Activated CD8-positive, alpha-beta T cell treated with anti-CD3 and anti-CD28 coated beads for 36 hours (primary cell): ENCODE data around the gene CLIC2. TPM values are rescaled to one million over a fixed set of nuclear protein-coding genes. Genes with fewer than 3 reads are reported as not detected.

Experiments
- ATAC-seq: fragments of 200-7000 bp; cut with Tn5 transposase; one replicate; pipeline ENCODE4 v1.10.0; 2021; ENCODE audit warnings: mild to moderate bottlenecking, moderate library complexity
- CTCF ChIA-PET: fragments of 350-600 bp; sonication (Branson Sonifier 250); formaldehyde crosslinking; loops from one replicate; lab custom pipeline; 2021; ENCODE audit warnings: antibody characterized with exemption; lab: Charles Lee
- POLR2A ChIA-PET: fragments of 350-600 bp; sonication (Branson Sonifier 250); formaldehyde crosslinking; loops from one replicate; lab custom pipeline; 2021; ENCODE audit warnings: antibody characterized with exemption; lab: Charles Lee
- DNase-seq: peaks from one replicate; pipeline ENCODE4 v3.0.0-alpha.2; 2020
- H3K27ac Mint-ChIP-seq: one replicate; pipeline ENCODE4 v1.8.0; 2021; ENCODE audit warnings: mild to moderate bottlenecking, mixed read lengths
- H3K27me3 Mint-ChIP-seq: one replicate; pipeline ENCODE4 v1.8.0; 2021; ENCODE audit warnings: mixed read lengths
- H3K36me3 Mint-ChIP-seq: one replicate; pipeline ENCODE4 v1.8.0; 2021; ENCODE audit warnings: low read depth, mixed read lengths
- H3K4me1 Mint-ChIP-seq: one replicate; pipeline ENCODE4 v1.8.0; 2021; ENCODE audit warnings: low read depth, mixed read lengths
- H3K4me3 Mint-ChIP-seq: one replicate; pipeline ENCODE4 v1.8.0; 2021; ENCODE audit warnings: mild to moderate bottlenecking, moderate library complexity, mixed read lengths
- H3K9me3 Mint-ChIP-seq: one replicate; pipeline ENCODE4 v1.8.0; 2021; ENCODE audit warnings: mixed read lengths
- CTCF ChIP-seq: fragments of 200-600 bp; IDR thresholded peaks from one replicate; pipeline ENCODE4 v1.8.0; 2022; ENCODE audit warnings: antibody characterized with exemption, mild to moderate bottlenecking
- intact Hi-C: fragments of 100-400 bp; cut with micrococcal nuclease; formaldehyde crosslinking; loops from one replicate; pipeline ENCODE4 v1.10.0; 2022
- total RNA-seq, 2 experiments: library from RNA; stranded (reverse); gene quantifications; one replicate each; pipeline ENCODE4 v1.2.3, GENCODE V29; 2021

The CLIC2 gene
- total RNA-seq, 2 experiments from 2014 or later: 0.49 TPM; not detected in 1

GRCh38 chrX:155247497-155247896 is 86.9 kb downstream of the CLIC2 start:
- Mint-ChIP-seq H3K4me3 (no peak overlapping the region), H3K27ac (no peak overlapping the region), H3K4me1 (peaks cover 2% of the 10 kb centered on the region), H3K36me3 (no peaks in the 10 kb centered on the region), H3K9me3 (no peaks in the 10 kb centered on the region), H3K27me3 (no peaks in the 10 kb centered on the region)
- intact Hi-C loops: no loop called here
- ATAC-seq (no peak), DNase-seq (no peak)
- no peak for TF ChIP-seq CTCF
- ChIA-PET POLR2A (no interaction called here), CTCF (no interaction called here)

GRCh38 chrX:155246748-155247147 is 87.7 kb downstream of the CLIC2 start:
- H3K4me3 Mint-ChIP-seq: no peak overlapping the region
- DNase-seq (no peak), ATAC-seq (no peak)
- ChIA-PET CTCF (no interaction called here), POLR2A (interaction anchor here (0.7 to 0.9 kb wide), 2 partner anchors 11 to 13 kb away, joined by 3 read pairs; no protein-coding TSS in a partner anchor)
- intact Hi-C loops: no loop called here
- no peak overlapping the region for H3K27ac Mint-ChIP-seq
- no peak for TF ChIP-seq CTCF
- no peaks in the 10 kb centered on the region for H3K9me3 Mint-ChIP-seq
- H3K27me3 Mint-ChIP-seq: no peaks in the 10 kb centered on the region
- peaks cover 2% of the 10 kb centered on the region for H3K4me1 Mint-ChIP-seq
- no peaks in the 10 kb centered on the region for H3K36me3 Mint-ChIP-seq

GRCh38 chrX:155242300-155242699 is 92.1 kb downstream of the CLIC2 start:
- POLR2A ChIA-PET: no interaction called here

GRCh38 chrX:155237719-155238118 is 96.7 kb downstream of the CLIC2 start:
- Mint-ChIP-seq H3K36me3 (peaks cover 21% of the 10 kb centered on the region), H3K27me3 (no peaks in the 10 kb centered on the region), H3K9me3 (no peaks in the 10 kb centered on the region), H3K27ac (peak overlapping the region; percentile 59), H3K4me3 (no peak overlapping the region), H3K4me1 (peaks cover 10% of the 10 kb centered on the region)
- DNase-seq (no peak), ATAC-seq (no peak)
- POLR2A ChIA-PET: no interaction called here
- CTCF ChIA-PET: no interaction called here
- intact Hi-C loops: no loop called here
- no peak for TF ChIP-seq CTCF

More at GRCh38 chrX:155242300-155242699, 92.1 kb downstream of the CLIC2 start:
- intact Hi-C loops: no loop called here
- Mint-ChIP-seq H3K36me3 (peaks cover 8% of the 10 kb centered on the region), H3K4me1 (peaks cover 2% of the 10 kb centered on the region), H3K4me3 (no peak overlapping the region), H3K27ac (no peak overlapping the region), H3K27me3 (no peaks in the 10 kb centered on the region), H3K9me3 (no peaks in the 10 kb centered on the region)
- TF ChIP-seq CTCF: no peak
- CTCF ChIA-PET: no interaction called here
- DNase-seq (no peak), ATAC-seq (no peak)

GRCh38 chrX:155235891-155236290 is 98.5 kb downstream of the CLIC2 start:
- intact Hi-C loops: no loop called here
- H3K4me1 Mint-ChIP-seq: peaks cover 16% of the 10 kb centered on the region
- peaks cover 26% of the 10 kb centered on the region for H3K36me3 Mint-ChIP-seq
- H3K27me3 Mint-ChIP-seq: no peaks in the 10 kb centered on the region
- no peak for TF ChIP-seq CTCF
- ATAC-seq: no peak
- DNase-seq: no peak
- ChIA-PET CTCF (no interaction called here), POLR2A (interaction anchor here (0.8 kb wide), 1 partner anchor 11 kb away, joined by 3 read pairs; no protein-coding TSS in a partner anchor)
- H3K4me3 Mint-ChIP-seq: no peak overlapping the region
- no peak overlapping the region for H3K27ac Mint-ChIP-seq
- no peaks in the 10 kb centered on the region for H3K9me3 Mint-ChIP-seq
